ENCODE measurements around the gene FAM107B.

FAM107B gene

DNA sequence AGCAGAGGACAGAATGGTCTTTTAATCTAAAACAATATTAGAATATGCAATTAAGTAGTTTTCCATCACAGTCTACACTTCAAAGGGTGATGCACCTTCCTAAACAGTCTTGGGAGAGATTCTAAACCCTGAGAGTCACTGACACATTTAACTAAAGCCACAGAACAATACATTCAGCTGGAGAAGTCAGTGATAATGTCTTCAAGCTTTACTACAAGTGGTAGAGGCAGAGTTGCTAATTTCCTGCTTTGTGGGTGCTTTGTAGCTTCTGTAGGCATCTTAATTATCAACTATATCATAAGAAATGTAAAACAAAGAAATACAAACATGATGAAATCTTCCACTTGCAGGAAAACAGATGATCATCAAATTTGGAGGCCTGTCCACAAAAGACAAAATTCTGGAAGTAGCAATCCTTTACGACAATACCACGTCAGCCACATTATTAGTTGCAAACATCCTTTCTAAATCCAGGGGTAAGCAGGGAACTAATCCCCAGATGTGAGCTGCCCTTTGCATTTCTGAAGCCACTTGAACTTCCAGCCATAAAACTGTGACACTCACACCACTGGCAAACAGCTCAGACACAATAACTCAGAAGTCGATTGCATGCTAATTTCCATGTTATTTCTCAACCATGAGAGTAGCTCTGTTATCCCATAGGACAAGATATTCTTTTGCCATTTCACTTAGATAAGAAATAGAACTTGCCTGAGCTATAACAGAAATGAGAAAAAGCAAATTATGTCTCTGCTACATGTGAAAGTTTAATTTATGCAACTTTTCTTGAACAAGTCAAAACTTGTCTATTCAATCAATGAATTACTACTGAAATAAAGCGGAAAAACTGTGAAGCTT is 212.2 kb downstream of the FAM107B start:
- no peak for DNase-seq (ENCODE audit: low read depth)
- H3K4me3 ChIP-seq (ENCODE audit: low read depth, low read length) = no peak overlapping the region
- no peak for TF ChIP-seq CTCF (conservative IDR thresholded peaks at IDR 0.05; ENCODE audit: low read depth, low read length)

GRCh38 chr10:14560791-14561765 is 213.6 kb downstream of the FAM107B start:
- H3K4me3 ChIP-seq (ENCODE audit: low read depth, low read length) = no peak overlapping the region
- TF ChIP-seq CTCF (conservative IDR thresholded peaks at IDR 0.05; ENCODE audit: low read depth, low read length) = no peak
- DNase-seq (ENCODE audit: low read depth) = no peak

DNA sequence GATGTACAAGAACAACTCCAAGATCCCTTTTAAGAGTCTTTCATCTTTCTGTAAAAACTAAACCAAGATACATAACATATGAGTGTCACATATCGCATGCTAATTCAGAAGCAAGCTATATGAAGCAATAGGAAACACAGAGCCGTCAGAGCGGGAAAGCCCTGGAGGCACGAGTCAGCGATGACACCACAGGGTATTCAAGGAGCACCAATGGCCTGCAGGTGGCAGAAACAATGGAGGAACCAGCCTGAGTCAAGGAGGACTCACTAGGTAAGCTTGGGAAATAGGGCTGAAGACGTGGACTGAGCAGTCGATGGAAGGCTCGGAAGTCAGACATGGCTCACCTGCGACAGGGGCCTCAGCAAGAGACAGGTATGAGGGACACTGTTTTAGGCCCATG is 214.4 kb downstream of the FAM107B start:
- DNase-seq (ENCODE audit: low read depth) = peak; percentile 31
- peak; percentile 14 for TF ChIP-seq CTCF (conservative IDR thresholded peaks at IDR 0.05; ENCODE audit: low read depth, low read length)

GRCh38 chr10:14558025-14558424 is 216.7 kb downstream of the FAM107B start:
- DNase-seq (ENCODE audit: low read depth) = no peak
- TF ChIP-seq CTCF (conservative IDR thresholded peaks at IDR 0.05; ENCODE audit: low read depth, low read length) = no peak

More for the DNA sequence above, 214.4 kb downstream of the FAM107B start:
- H3K4me3 ChIP-seq (ENCODE audit: low read depth, low read length) = no peak overlapping the region

GRCh38 chr10:14557567-14557966 is 217.1 kb downstream of the FAM107B start:
- DNase-seq (ENCODE audit: low read depth) = no peak
- no peak overlapping the region for H3K4me3 ChIP-seq (ENCODE audit: low read depth, low read length)
- no peak for TF ChIP-seq CTCF (conservative IDR thresholded peaks at IDR 0.05; ENCODE audit: low read depth, low read length)

More at GRCh38 chr10:14558025-14558424, 216.7 kb downstream of the FAM107B start:
- no peak overlapping the region for H3K4me3 ChIP-seq (ENCODE audit: low read depth, low read length)

GRCh38 chr10:14556285-14556956 is 218.3 kb downstream of the FAM107B start:
- peak; percentile 52 for TF ChIP-seq CTCF (conservative IDR thresholded peaks at IDR 0.05; ENCODE audit: low read depth, low read length)
- peak; percentile 73 for DNase-seq (ENCODE audit: low read depth)
- no peak overlapping the region for H3K4me3 ChIP-seq (ENCODE audit: low read depth, low read length)

All from choroid plexus epithelial cell (primary cell).